Measurements from ENCODE around the gene CHST8. TPM values are rescaled to one million over a fixed set of nuclear protein-coding genes. Genes with fewer than 3 reads are reported as not detected.

Gene CHST8
- total RNA-seq, 1 donor from 2014 or later: not detected

GRCh38 chr19:33740811-33741396 is 119.2 kb downstream of the CHST8 start:
- H3K27ac ChIP-seq (ENCODE audit: low read depth, low read length): no peak overlapping the region
- H3K4me3 ChIP-seq (ENCODE audit: low read length in 3 of 3): no peak overlapping the region
- H3K36me3 ChIP-seq (ENCODE audit: control insufficient read depth in 3 of 3, insufficient read depth in 3 of 3, low read length in 3 of 3): no peaks in the 10 kb centered on the region
- no peak overlapping the region for H3K9ac ChIP-seq (ENCODE audit: low read depth in 1 of 3, low read length in 3 of 3)
- no peaks in the 10 kb centered on the region for H3K9me3 ChIP-seq (ENCODE audit: control insufficient read depth in 3 of 3, low read length in 3 of 3)
- H3K4me1 ChIP-seq (ENCODE audit: control insufficient read depth in 3 of 3, insufficient read depth in 3 of 3, low read length in 3 of 3): no peaks in the 10 kb centered on the region
- peaks cover 2 to 12% (median 9%) of the 10 kb centered on the region in 3 donors for H3K27me3 ChIP-seq (ENCODE audit: control insufficient read depth in 3 of 3, insufficient read depth in 3 of 3, low read length in 3 of 3)

GRCh38 chr19:33745297-33745696 is 123.5 kb downstream of the CHST8 start:
- H3K36me3 ChIP-seq (ENCODE audit: control insufficient read depth in 3 of 3, insufficient read depth in 3 of 3, low read length in 3 of 3): no peaks in the 10 kb centered on the region
- H3K27ac ChIP-seq (ENCODE audit: low read depth, low read length): no peak overlapping the region
- no peaks in the 10 kb centered on the region for H3K4me1 ChIP-seq (ENCODE audit: control insufficient read depth in 3 of 3, insufficient read depth in 3 of 3, low read length in 3 of 3)
- peaks cover 25 to 35% (median 27%) of the 10 kb centered on the region in 3 donors for H3K27me3 ChIP-seq (ENCODE audit: control insufficient read depth in 3 of 3, insufficient read depth in 3 of 3, low read length in 3 of 3)
- no peaks in the 10 kb centered on the region for H3K9me3 ChIP-seq (ENCODE audit: control insufficient read depth in 3 of 3, low read length in 3 of 3)
- H3K4me3 ChIP-seq (ENCODE audit: low read length in 3 of 3): no peak overlapping the region
- H3K9ac ChIP-seq (ENCODE audit: low read depth in 1 of 3, low read length in 3 of 3): no peak overlapping the region

GRCh38 chr19:33746159-33746558 is 124.4 kb downstream of the CHST8 start:
- no peak overlapping the region for H3K27ac ChIP-seq (ENCODE audit: low read depth, low read length)
- no peaks in the 10 kb centered on the region for H3K9me3 ChIP-seq (ENCODE audit: control insufficient read depth in 3 of 3, low read length in 3 of 3)
- H3K9ac ChIP-seq (ENCODE audit: low read depth in 1 of 3, low read length in 3 of 3): no peak overlapping the region
- peaks cover 27 to 34% (median 28%) of the 10 kb centered on the region in 3 donors for H3K27me3 ChIP-seq (ENCODE audit: control insufficient read depth in 3 of 3, insufficient read depth in 3 of 3, low read length in 3 of 3)
- no peak overlapping the region for H3K4me3 ChIP-seq (ENCODE audit: low read length in 3 of 3)
- H3K4me1 ChIP-seq (ENCODE audit: control insufficient read depth in 3 of 3, insufficient read depth in 3 of 3, low read length in 3 of 3): no peaks in the 10 kb centered on the region
- H3K36me3 ChIP-seq (ENCODE audit: control insufficient read depth in 3 of 3, insufficient read depth in 3 of 3, low read length in 3 of 3): no peaks in the 10 kb centered on the region

GRCh38 chr19:33747273-33747672 is 125.5 kb downstream of the CHST8 start:
- no peaks in the 10 kb centered on the region for H3K4me1 ChIP-seq (ENCODE audit: control insufficient read depth in 3 of 3, insufficient read depth in 3 of 3, low read length in 3 of 3)
- no peak overlapping the region for H3K4me3 ChIP-seq (ENCODE audit: low read length in 3 of 3)
- H3K9me3 ChIP-seq (ENCODE audit: control insufficient read depth in 3 of 3, low read length in 3 of 3): no peaks in the 10 kb centered on the region
- no peaks in the 10 kb centered on the region for H3K36me3 ChIP-seq (ENCODE audit: control insufficient read depth in 3 of 3, insufficient read depth in 3 of 3, low read length in 3 of 3)
- no peak overlapping the region for H3K27ac ChIP-seq (ENCODE audit: low read depth, low read length)
- H3K9ac ChIP-seq (ENCODE audit: low read depth in 1 of 3, low read length in 3 of 3): no peak overlapping the region
- H3K27me3 ChIP-seq (ENCODE audit: control insufficient read depth in 3 of 3, insufficient read depth in 3 of 3, low read length in 3 of 3): peaks cover 34 to 45% (median 36%) of the 10 kb centered on the region in 3 donors

GRCh38 chr19:33748231-33748630 is 126.5 kb downstream of the CHST8 start:
- H3K9me3 ChIP-seq (ENCODE audit: control insufficient read depth in 3 of 3, low read length in 3 of 3): no peaks in the 10 kb centered on the region
- no peaks in the 10 kb centered on the region for H3K36me3 ChIP-seq (ENCODE audit: control insufficient read depth in 3 of 3, insufficient read depth in 3 of 3, low read length in 3 of 3)
- peaks cover 34 to 52% (median 36%) of the 10 kb centered on the region in 3 donors for H3K27me3 ChIP-seq (ENCODE audit: control insufficient read depth in 3 of 3, insufficient read depth in 3 of 3, low read length in 3 of 3)
- no peak overlapping the region for H3K27ac ChIP-seq (ENCODE audit: low read depth, low read length)
- no peak overlapping the region for H3K9ac ChIP-seq (ENCODE audit: low read depth in 1 of 3, low read length in 3 of 3)
- no peak overlapping the region for H3K4me3 ChIP-seq (ENCODE audit: low read length in 3 of 3)
- H3K4me1 ChIP-seq (ENCODE audit: control insufficient read depth in 3 of 3, insufficient read depth in 3 of 3, low read length in 3 of 3): no peaks in the 10 kb centered on the region

GRCh38 chr19:33749016-33749415 is 127.3 kb downstream of the CHST8 start:
- Histone ChIP-seq H3K4me1 (ENCODE audit: control insufficient read depth in 3 of 3, insufficient read depth in 3 of 3, low read length in 3 of 3) (no peaks in the 10 kb centered on the region), H3K4me3 (ENCODE audit: low read length in 3 of 3) (no peak overlapping the region), H3K36me3 (ENCODE audit: control insufficient read depth in 3 of 3, insufficient read depth in 3 of 3, low read length in 3 of 3) (no peaks in the 10 kb centered on the region), H3K27me3 (ENCODE audit: control insufficient read depth in 3 of 3, insufficient read depth in 3 of 3, low read length in 3 of 3) (peaks cover 34 to 53% (median 38%) of the 10 kb centered on the region in 3 donors), H3K9me3 (ENCODE audit: control insufficient read depth in 3 of 3, low read length in 3 of 3) (no peaks in the 10 kb centered on the region), H3K9ac (ENCODE audit: low read depth in 1 of 3, low read length in 3 of 3) (no peak overlapping the region), H3K27ac (ENCODE audit: low read depth, low read length) (no peak overlapping the region)

DNA sequence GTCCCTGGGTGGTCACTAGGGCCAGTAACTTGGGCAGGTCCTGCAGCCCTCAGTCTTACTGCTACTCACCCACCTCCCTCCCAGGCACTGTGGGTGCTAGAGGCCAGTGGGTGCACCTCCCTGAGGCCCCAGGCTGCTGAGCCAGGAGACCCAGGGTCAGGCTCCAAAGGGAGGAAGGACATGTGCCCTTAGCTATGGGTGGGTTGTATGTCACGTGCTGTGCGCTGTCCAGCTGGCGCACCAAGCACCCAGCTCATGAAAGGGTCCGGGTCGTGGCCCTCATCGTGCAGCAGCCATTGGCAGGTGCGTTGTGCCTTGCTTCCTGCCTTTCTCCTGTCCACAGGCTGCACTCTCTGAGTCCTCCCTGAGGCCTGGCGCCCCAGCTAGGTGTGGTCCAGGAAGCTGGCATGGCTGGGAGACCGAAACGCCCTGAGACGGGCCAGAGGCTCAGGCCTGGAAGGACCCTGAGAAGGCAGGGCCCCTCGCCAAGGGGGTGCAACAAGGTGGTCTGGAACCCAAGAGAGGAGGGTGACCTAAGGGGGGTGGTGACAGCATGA is 127.9 kb downstream of the CHST8 start:
- Histone ChIP-seq H3K9ac (ENCODE audit: low read depth in 1 of 3, low read length in 3 of 3) (no peak overlapping the region), H3K27ac (ENCODE audit: low read depth, low read length) (no peak overlapping the region), H3K9me3 (ENCODE audit: control insufficient read depth in 3 of 3, low read length in 3 of 3) (no peaks in the 10 kb centered on the region), H3K27me3 (ENCODE audit: control insufficient read depth in 3 of 3, insufficient read depth in 3 of 3, low read length in 3 of 3) (peaks cover 34 to 60% (median 41%) of the 10 kb centered on the region in 3 donors), H3K4me3 (ENCODE audit: low read length in 3 of 3) (no peak overlapping the region), H3K36me3 (ENCODE audit: control insufficient read depth in 3 of 3, insufficient read depth in 3 of 3, low read length in 3 of 3) (no peaks in the 10 kb centered on the region), H3K4me1 (ENCODE audit: control insufficient read depth in 3 of 3, insufficient read depth in 3 of 3, low read length in 3 of 3) (peaks cover 0 to 2% (median 1%) of the 10 kb centered on the region in 3 donors)

DNA sequence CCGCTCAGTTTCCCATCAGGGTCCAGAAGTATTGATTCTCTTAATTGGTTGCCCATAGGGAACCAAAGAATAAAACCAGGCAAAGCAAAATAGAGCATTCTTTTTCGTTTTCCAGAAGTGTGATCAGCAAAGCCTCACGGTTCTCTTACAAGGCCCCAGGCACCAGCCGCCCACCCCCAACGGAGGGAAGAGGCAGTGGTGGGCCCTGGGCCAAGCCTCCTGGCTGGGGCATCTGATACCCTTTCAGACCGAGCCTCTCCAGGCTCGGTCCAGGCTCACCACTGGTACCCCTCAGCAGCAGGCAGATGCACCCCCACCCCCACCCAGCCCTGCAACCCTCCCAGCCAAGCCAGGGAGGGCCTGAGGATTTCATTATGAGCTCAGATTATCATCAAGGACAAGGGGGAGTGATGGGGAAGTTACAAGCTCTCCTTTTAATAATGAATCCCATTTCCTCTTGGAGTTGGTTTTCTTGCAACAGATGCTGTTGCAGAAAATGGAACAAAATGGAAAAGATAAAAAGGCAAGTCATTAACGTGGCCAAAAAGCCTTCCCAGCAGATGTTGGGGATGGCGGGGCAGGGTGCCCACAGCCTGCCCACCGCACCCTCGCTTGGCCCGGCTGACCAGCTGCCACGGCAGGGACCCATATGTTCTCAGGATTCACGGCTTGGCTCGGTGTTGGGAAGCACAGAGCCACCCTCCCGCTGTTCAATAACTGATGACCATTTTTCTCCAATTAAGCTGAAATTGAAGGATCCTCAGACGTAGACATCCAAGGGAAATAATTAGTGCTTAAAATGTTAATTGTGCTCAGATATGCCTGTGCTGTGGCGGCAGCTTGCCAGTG is 129.1 kb downstream of the CHST8 start:
- H3K9ac ChIP-seq (ENCODE audit: low read depth in 1 of 3, low read length in 3 of 3): no peak overlapping the region
- peaks cover 6 to 13% (median 12%) of the 10 kb centered on the region in 3 donors for H3K4me1 ChIP-seq (ENCODE audit: control insufficient read depth in 3 of 3, insufficient read depth in 3 of 3, low read length in 3 of 3)
- H3K27ac ChIP-seq (ENCODE audit: low read depth, low read length): no peak overlapping the region
- no peaks in the 10 kb centered on the region for H3K36me3 ChIP-seq (ENCODE audit: control insufficient read depth in 3 of 3, insufficient read depth in 3 of 3, low read length in 3 of 3)
- H3K9me3 ChIP-seq (ENCODE audit: control insufficient read depth in 3 of 3, low read length in 3 of 3): no peaks in the 10 kb centered on the region
- peaks cover 34 to 61% (median 46%) of the 10 kb centered on the region in 3 donors for H3K27me3 ChIP-seq (ENCODE audit: control insufficient read depth in 3 of 3, insufficient read depth in 3 of 3, low read length in 3 of 3)
- H3K4me3 ChIP-seq (ENCODE audit: low read length in 3 of 3): no peak overlapping the region

DNA sequence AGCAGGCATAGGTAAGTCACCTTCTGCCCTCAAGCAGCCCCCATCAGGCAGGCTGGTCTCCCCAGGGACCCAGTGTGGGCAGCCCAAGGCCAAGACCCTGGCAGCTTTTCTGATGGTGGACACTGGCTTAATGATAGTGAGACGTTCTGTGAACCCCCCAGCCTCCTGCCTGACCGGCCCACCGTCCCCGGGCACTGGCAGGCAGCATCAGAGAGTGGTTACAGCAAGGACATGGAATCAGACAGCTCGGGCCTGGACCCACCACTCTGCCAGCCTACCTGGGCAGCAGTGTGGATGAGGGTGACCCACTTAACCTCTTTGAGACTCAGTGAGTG is 129.7 kb downstream of the CHST8 start:
- Histone ChIP-seq H3K27ac (ENCODE audit: low read depth, low read length) (no peak overlapping the region), H3K4me3 (ENCODE audit: low read length in 3 of 3) (no peak overlapping the region), H3K9ac (ENCODE audit: low read depth in 1 of 3, low read length in 3 of 3) (no peak overlapping the region), H3K27me3 (ENCODE audit: control insufficient read depth in 3 of 3, insufficient read depth in 3 of 3, low read length in 3 of 3) (peaks cover 31 to 58% (median 46%) of the 10 kb centered on the region in 3 donors), H3K9me3 (ENCODE audit: control insufficient read depth in 3 of 3, low read length in 3 of 3) (no peaks in the 10 kb centered on the region), H3K36me3 (ENCODE audit: control insufficient read depth in 3 of 3, insufficient read depth in 3 of 3, low read length in 3 of 3) (no peaks in the 10 kb centered on the region), H3K4me1 (ENCODE audit: control insufficient read depth in 3 of 3, insufficient read depth in 3 of 3, low read length in 3 of 3) (peaks cover 9 to 18% (median 17%) of the 10 kb centered on the region in 3 donors)

Measured in skeletal muscle tissue (tissue), 4 donors.